Glutamatergic neuron (in vitro differentiated cells): ENCODE measurements around the gene SLC25A34. TPM values are rescaled to one million over a fixed set of nuclear protein-coding genes. Genes with fewer than 3 reads are reported as not detected.

Experiments
- DNase-seq: peaks from one replicate; pipeline ENCODE4 v3.0.0; 2022
- H3K27ac Mint-ChIP-seq: one replicate; pipeline ENCODE4 v1.8.0; 2020; ENCODE audit warnings: mild to moderate bottlenecking, mixed read lengths, inconsistent platforms; ENCODE audit not compliant: unreplicated experiment
- H3K27me3 Mint-ChIP-seq: one replicate; pipeline ENCODE4 v1.8.0; 2020; ENCODE audit warnings: mild to moderate bottlenecking, moderate library complexity, mixed read lengths, inconsistent platforms; ENCODE audit not compliant: unreplicated experiment
- H3K36me3 Mint-ChIP-seq: one replicate; pipeline ENCODE4 v1.8.0; 2020; ENCODE audit warnings: mild to moderate bottlenecking, mixed read lengths, inconsistent platforms; ENCODE audit not compliant: unreplicated experiment
- H3K4me1 Mint-ChIP-seq: one replicate; pipeline ENCODE4 v1.8.0; 2020; ENCODE audit warnings: mild to moderate bottlenecking, low read depth, mixed read lengths, inconsistent platforms; ENCODE audit not compliant: unreplicated experiment
- H3K4me3 Mint-ChIP-seq: one replicate; pipeline ENCODE4 v1.8.0; 2020; ENCODE audit warnings: mild to moderate bottlenecking, mixed read lengths, inconsistent platforms; ENCODE audit not compliant: unreplicated experiment
- H3K9me3 Mint-ChIP-seq: one replicate; pipeline ENCODE4 v1.8.0; 2020; ENCODE audit warnings: mild to moderate bottlenecking, moderate library complexity, mixed read lengths, inconsistent platforms; ENCODE audit not compliant: unreplicated experiment
- total RNA-seq: library from RNA; stranded (reverse); fragmentation: NEBNext Ultra II Directional; extraction: Animal tissue kit (Norgen Biotek cat#: 25700); gene quantifications from one replicate; pipeline ENCODE4 v1.2.1, GENCODE V29; 2021; ENCODE audit not compliant: unreplicated experiment
- TF ChIP-seq, protein P1 (sequence below): fragments of 200-600 bp; sonication (generic); IDR thresholded peaks from one replicate; pipeline ENCODE4 v1.5.0; 2021; ENCODE audit not compliant: partially characterized antibody, unreplicated experiment

The SLC25A34 gene
- total RNA-seq, 1 donor from 2014 or later: 4.1 TPM

DNA sequence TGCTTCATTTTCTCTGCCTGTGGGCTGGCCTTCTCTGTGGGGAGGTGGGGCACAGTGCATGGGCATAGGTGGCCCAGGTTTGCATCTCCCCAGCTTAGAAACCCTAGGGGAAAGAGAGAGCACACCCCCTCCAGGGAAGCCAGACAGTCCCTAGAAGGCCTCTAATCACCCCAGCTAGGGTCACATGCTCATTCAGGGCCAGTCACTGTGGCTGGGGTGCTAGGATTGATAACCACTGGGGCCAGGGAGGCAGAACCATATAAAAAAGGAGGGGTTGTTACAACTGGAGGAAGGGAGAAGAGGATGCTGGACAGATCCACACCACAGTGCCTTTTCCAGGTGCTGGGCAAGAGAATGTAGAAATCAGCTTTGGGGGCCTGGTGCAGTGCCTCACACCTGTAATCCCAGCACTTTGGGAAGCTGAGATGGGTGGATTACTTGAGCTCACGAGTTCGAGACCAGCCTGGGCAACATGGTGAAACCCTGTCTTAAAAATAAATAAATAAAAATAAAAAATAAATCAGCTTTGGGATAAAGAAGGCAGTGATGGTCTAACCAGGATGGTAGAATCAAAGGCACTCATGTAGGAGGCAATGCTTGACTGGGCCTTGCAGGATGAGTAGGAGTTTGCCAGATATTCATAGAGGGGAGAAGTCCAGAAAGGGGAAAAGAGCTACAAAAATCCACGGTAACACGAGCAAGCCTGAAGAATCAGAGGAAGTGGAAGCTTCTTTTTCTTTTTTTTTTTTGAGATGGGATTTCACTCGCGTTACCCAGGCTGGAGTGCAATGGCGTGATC is 42.0 kb downstream of the SLC25A34 start:
- Mint-ChIP-seq H3K27me3 (peaks cover 3% of the 10 kb centered on the region), H3K9me3 (peaks cover 5% of the 10 kb centered on the region), H3K27ac (no peak overlapping the region), H3K4me1 (no peaks in the 10 kb centered on the region), H3K4me3 (no peak overlapping the region), H3K36me3 (peaks cover 5% of the 10 kb centered on the region)
- TF ChIP-seq, protein P1, sequence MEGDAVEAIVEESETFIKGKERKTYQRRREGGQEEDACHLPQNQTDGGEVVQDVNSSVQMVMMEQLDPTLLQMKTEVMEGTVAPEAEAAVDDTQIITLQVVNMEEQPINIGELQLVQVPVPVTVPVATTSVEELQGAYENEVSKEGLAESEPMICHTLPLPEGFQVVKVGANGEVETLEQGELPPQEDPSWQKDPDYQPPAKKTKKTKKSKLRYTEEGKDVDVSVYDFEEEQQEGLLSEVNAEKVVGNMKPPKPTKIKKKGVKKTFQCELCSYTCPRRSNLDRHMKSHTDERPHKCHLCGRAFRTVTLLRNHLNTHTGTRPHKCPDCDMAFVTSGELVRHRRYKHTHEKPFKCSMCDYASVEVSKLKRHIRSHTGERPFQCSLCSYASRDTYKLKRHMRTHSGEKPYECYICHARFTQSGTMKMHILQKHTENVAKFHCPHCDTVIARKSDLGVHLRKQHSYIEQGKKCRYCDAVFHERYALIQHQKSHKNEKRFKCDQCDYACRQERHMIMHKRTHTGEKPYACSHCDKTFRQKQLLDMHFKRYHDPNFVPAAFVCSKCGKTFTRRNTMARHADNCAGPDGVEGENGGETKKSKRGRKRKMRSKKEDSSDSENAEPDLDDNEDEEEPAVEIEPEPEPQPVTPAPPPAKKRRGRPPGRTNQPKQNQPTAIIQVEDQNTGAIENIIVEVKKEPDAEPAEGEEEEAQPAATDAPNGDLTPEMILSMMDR: no peak
- no peak for DNase-seq

DNA sequence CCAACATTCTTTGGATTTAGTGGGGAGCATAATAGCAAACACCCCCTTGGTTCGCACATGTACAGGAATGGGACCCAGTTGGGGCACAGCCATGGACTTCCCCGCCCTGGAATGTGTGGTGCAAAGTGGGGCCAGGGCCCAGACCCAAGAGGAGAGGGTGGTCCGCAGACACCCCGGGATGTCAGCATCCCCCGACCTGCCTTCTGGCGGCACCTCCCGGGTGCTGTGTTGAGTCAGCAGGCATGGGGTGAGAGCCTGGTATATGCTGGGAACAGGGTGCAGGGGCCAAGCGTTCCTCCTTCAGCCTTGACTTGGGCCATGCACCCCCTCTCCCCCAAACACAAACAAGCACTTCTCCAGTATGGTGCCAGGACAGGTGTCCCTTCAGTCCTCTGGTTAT is 49.6 kb downstream of the SLC25A34 start:
- peaks cover 6% of the 10 kb centered on the region for H3K27me3 Mint-ChIP-seq
- H3K27ac Mint-ChIP-seq: no peak overlapping the region
- H3K4me1 Mint-ChIP-seq: peaks cover 3% of the 10 kb centered on the region
- no peak for DNase-seq
- H3K4me3 Mint-ChIP-seq: no peak overlapping the region
- TF ChIP-seq, protein P1: no peak
- no peaks in the 10 kb centered on the region for H3K36me3 Mint-ChIP-seq
- peaks cover under 1% of the 10 kb centered on the region for H3K9me3 Mint-ChIP-seq

DNA sequence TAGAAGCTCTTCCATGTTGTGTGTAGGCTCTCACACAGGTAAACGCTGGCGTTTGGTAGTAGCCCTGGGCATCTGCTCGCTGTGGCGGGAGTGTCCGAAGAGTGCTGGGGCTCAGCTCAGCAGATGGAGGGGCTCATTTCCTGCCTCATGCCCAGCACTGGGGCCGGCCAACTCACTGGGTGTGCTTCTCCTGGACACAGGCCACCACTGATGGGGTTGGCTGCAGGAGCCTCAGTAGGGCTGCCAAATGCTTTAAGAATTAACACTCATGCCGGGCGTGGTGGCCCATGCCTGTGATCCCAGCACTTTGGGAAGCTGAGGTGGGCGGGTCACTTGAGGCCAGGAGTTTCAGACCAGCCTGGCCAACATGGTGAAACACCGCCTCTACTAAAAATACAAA is 50.5 kb downstream of the SLC25A34 start:
- Mint-ChIP-seq H3K9me3 (peaks cover 2% of the 10 kb centered on the region), H3K4me1 (peaks cover 3% of the 10 kb centered on the region), H3K27me3 (peaks cover 6% of the 10 kb centered on the region), H3K27ac (no peak overlapping the region), H3K36me3 (no peaks in the 10 kb centered on the region), H3K4me3 (no peak overlapping the region)
- no peak for DNase-seq
- TF ChIP-seq, protein P1: no peak

DNA sequence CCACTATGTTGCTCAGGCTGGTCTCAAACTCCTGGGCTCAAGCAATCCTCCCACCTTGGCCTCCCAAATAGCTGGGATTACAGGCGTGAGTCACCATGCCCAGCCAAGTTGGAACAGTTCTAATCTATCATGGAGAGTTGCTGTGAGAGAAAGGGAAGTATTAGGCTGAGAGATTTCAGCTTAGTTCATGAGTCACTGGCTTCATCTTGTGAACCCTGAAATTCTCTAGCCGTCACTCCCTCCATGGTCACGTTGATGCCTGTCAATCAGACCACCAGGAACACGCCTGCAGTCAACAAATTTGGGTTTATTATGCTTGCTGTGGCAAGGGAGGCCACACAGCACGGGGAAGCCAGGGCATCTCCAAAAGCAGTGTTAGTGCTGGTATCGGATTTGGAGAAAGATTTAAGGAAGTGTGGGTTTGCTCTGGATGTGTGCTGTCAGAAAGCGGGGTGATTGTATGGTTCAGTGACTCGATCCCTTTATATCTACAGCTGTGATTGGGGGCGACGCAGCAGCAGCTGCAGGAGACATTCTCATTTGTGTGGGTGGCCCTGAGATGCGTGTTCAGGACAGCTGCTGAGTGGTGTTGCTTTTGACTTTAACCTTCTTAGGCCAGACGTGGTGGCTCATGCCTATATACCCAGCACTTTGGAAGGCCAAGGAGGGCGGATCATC is 52.7 kb downstream of the SLC25A34 start:
- peaks cover 3% of the 10 kb centered on the region for H3K4me1 Mint-ChIP-seq
- no peak for DNase-seq
- H3K36me3 Mint-ChIP-seq: no peaks in the 10 kb centered on the region
- no peak overlapping the region for H3K27ac Mint-ChIP-seq
- peaks cover 6% of the 10 kb centered on the region for H3K27me3 Mint-ChIP-seq
- H3K9me3 Mint-ChIP-seq: peaks cover 5% of the 10 kb centered on the region
- TF ChIP-seq, protein P1: no peak
- H3K4me3 Mint-ChIP-seq: no peak overlapping the region

Other genes starting within 250 kb of the SLC25A34 start
- gene CASP9, start 212.0 kb upstream of the SLC25A34 start, total RNA-seq: 12.8 TPM
- 32.5 TPM for gene DNAJC16, start 209.4 kb upstream of the SLC25A34 start, total RNA-seq
- gene AGMAT, start 151.2 kb upstream of the SLC25A34 start, total RNA-seq: 0.22 TPM
- 29.6 TPM for gene DDI2, start 118.8 kb upstream of the SLC25A34 start, total RNA-seq
- gene PLEKHM2, start 51.9 kb upstream of the SLC25A34 start, total RNA-seq: 66.9 TPM
- not detected for gene TMEM82, start 6.2 kb downstream of the SLC25A34 start, total RNA-seq
- gene FBLIM1, start 22.5 kb downstream of the SLC25A34 start, total RNA-seq: 29.9 TPM
- gene UQCRHL, start 71.4 kb downstream of the SLC25A34 start, total RNA-seq: 2.0 TPM
- 52.4 TPM for gene SPEN, start 111.4 kb downstream of the SLC25A34 start, total RNA-seq
- gene ZBTB17, start 239.8 kb downstream of the SLC25A34 start, total RNA-seq: 86.9 TPM